Esophagus squamous epithelium (tissue), 4 donors: Measurements from ENCODE around the gene PHC2.

Source experiments
- CTCF ChIP-seq, 6 experiments: fragments of 450-650 bp in 4 of 6; fragments of 200-600 bp in 2 of 6; sonication (generic) in 2 of 6; IDR thresholded peaks; one replicate each; pipeline ENCODE4 v1.5.1; 2016 to 2019; ENCODE audit warnings: antibody characterized with exemption in 6 of 6, mild to moderate bottlenecking in 4 of 6, moderate library complexity in 4 of 6
- POLR2A ChIP-seq, 4 donors: fragments of 450-650 bp; IDR thresholded peaks; one replicate each; pipeline ENCODE4 v1.6.1; 2017; ENCODE audit warnings: antibody characterized with exemption in 4 of 4, mild to moderate bottlenecking in 4 of 4, moderate library complexity in 3 of 4

GRCh38 chr1:33306653-33307493 is 124.0 kb downstream of the PHC2 start:
- TF ChIP-seq POLR2A (IDR thresholded peaks at IDR 0.05) = no peak
- TF ChIP-seq CTCF (IDR thresholded peaks at IDR 0.05) = no peak
